Smooth muscle cell of the pulmonary artery (primary cell): ENCODE data around the gene DMRTC1B. TPM values are rescaled to one million over a fixed set of nuclear protein-coding genes. Genes with fewer than 3 reads are reported as not detected.

ENCODE experiments used
- total RNA-seq: library from RNA; depleted of rRNA; stranded (reverse); fragments of >200 nt; gene quantifications from 2 replicates; pipeline ENCODE4 v1.2.3, GENCODE V29; 2014

The DMRTC1B gene, protein sequence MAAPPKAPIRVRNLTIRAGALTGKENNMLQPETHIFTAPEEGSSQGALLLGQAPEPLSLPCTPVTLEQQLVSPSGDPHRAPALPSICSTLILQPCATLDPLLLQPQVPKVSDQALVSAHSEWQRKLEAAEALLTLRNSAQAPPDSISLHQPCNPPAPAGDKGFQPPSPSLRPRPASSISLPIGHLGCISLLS
- not detected in 2 replicates for total RNA-seq

DNA sequence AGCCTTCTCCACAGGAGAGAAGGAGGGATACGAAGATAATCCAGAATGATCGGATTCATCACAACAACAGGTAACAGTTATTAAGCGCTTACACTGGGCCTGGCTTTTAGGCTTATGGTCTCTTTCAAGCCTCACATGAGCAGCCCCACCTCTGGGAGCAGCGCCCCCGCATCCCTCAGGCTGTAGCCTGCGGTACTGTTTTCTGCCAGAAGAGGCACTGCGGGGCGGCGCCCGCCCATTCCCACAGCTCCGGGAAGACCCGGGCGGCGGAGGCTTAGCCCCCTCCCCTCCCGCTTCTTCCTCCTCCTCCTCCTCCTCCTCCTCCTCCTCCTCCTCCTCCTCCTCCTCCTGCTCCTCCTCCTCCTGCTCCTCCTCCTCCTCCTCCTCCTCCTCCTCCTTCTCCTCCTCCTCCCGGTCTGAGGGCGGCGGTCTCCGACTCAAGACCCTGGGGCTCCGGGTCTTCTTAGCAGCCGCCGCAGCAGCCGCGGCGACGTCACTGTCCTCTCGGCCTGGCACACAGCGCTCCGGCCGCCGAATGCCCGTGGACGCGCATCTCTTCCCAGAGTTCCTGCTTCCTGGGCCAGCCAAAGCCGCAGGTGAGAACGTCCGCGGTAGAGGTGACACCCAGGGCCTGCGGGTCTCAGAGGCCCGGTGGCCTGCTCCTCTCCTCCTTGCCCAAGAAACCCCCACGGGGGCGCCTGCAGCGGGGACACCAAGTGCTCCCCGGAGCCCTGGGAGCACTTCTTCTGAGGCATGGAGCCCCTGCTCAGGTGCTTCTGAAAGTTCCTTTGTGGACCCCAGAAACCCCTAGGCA lies at the start of gene DMRTC1B:
TSS of gene DMRTC1B (plus strand) at position 238 of the 814 bp plus-strand sequence. CDS start 68,246 bp downstream, outside the sequence.

DNA sequence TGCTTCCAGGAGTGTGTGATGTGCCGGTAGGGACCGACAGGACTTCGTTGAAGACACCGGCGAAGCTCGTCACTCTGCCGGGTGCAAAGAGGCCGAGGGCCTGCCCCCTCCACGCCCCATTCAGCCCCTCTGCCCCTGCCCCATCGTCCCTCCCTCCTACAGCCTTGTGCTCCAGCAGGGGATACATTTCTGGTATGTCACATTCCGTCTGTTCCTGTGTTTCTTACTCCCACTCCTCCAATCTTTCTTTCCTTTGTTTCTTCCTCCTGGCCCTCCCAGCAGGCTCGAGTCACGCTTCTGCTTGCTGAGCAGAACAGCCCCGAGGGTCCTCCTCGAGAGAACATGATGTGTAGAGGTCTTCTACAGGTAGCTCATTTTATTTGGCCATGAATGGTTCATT lies 5.9 kb downstream of the DMRTC1B start, which contains the start of gene FAM236B:
TSS of gene FAM236B (minus strand) at position 101 of the 400 bp plus-strand sequence. CDS start at position 1, 100 bp downstream.

DNA sequence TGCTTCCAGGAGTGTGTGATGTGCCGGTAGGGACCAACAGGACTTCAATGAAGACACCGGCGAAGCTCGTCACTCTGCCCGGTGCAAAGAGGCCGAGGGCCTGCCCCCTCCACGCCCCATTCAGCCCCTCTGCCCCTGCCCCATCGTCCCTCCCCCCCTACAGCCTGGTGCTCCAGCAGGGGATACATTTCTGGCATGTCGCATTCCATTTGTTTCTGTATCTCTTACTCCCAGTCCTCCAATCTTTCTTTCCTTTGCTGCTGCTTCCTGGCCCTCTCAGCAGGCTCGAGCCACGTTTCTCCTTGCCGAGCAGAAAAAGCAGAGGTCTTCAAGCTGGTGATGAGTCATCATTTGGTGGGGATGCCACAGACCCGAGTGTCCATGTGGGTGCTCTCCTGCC lies 31.4 kb downstream of the DMRTC1B start, which contains the start of gene FAM236D:
TSS of gene FAM236D (minus strand) at position 101 of the 400 bp plus-strand sequence. CDS start at position 1, 100 bp downstream.

Other genes starting within 250 kb of the DMRTC1B start
- 25.7 and 31.3 TPM in 2 replicates for gene HDAC8, start 204.0 kb upstream of the DMRTC1B start, total RNA-seq
- 9.3 and 17.1 TPM in 2 replicates for gene PHKA1, start 62.6 kb upstream of the DMRTC1B start, total RNA-seq
- not detected in 2 replicates for gene FAM236B, start 5.8 kb downstream of the DMRTC1B start, total RNA-seq
- not detected in 2 replicates for gene FAM236D, start 31.3 kb downstream of the DMRTC1B start, total RNA-seq
- not detected in 2 replicates for gene FAM236C, start 135.7 kb downstream of the DMRTC1B start, total RNA-seq
- not detected in 2 replicates for gene FAM236A, start 161.3 kb downstream of the DMRTC1B start, total RNA-seq
- not detected in 2 replicates for gene DMRTC1, start 166.9 kb downstream of the DMRTC1B start, total RNA-seq
- not detected in 2 replicates for gene PABPC1L2B, start 226.0 kb downstream of the DMRTC1B start, total RNA-seq